ENCODE measurements around the gene NCR2.

The NCR2 gene

DNA sequence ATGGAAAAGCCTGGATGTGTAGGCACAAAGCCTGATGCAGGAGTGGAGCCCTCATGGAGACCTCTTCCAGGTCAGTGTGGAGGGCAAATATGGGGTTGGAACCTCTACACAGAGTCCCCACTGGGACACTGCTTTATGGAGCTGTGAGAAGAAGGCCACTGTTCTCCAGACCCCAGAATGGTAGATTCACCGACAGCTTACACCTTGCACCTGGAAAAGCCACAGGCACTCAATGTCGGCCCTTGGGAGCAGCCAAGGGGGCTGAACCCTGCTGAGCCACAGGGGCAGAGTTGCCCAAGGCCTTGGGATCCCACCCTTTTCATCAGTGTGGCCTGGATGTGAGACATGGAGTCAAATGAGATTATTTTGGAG, 24.9 kb downstream of the NCR2 start:
- DNase-seq = no peak

DNA sequence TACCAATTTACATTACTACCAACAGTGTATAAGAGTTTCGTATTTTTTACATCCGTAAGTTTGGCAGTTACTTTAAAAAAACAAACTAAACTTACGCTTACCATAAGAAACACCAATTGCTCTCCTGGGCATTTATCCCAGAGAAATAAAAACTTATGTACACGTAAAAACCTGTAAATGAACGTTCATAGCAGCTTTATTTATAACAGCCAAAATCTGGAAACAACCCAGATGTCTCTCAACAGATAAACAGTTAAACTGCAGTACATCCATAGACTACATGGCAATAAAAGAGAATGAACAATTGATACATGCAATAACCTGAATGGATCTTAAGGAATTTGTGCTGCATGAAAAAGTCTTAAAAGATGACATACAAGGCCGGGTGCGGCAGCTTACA, 30.7 kb downstream of the NCR2 start:
- DNase-seq = no peak

DNA sequence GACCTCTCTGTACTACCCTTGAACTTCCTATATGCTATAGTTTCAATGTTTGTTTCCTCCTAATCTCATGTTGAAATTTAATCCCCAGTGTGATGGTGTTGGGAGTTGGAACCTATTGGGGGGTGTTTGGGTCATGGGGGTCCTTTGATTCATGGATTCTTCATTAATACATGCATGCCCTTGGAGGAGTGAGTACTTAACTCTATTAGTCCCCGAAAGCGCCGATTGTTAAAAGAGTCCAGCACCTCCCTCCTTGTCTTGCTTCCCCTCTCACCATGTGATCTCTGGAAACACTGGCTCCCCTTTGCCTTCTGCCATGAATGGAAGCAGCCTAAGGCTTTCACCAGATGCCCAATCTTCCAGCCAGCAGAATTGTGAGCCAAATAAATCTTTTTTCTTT, 31.7 kb downstream of the NCR2 start:
- no peak for DNase-seq

DNA sequence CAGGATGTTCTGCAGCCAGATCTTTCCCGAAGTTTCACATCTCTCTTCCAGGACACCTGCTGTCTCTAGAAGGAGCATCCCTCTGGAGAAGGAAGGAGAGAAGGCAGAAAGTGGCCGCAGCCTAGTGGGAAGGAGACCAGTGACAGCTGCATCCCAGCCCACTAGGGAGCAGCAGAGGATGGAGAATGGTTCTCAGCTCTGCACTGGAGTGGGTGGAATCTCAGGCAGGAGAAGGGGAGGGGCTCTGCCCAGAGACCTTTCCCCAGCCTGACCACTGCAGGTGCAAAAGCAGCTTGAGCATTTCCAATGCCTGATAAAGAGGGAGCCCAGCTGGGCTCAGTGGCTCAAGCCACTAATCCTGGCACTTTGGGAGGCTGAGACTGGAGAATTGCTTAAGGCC, 32.3 kb downstream of the NCR2 start:
- DNase-seq = peak; percentile 60

DNA sequence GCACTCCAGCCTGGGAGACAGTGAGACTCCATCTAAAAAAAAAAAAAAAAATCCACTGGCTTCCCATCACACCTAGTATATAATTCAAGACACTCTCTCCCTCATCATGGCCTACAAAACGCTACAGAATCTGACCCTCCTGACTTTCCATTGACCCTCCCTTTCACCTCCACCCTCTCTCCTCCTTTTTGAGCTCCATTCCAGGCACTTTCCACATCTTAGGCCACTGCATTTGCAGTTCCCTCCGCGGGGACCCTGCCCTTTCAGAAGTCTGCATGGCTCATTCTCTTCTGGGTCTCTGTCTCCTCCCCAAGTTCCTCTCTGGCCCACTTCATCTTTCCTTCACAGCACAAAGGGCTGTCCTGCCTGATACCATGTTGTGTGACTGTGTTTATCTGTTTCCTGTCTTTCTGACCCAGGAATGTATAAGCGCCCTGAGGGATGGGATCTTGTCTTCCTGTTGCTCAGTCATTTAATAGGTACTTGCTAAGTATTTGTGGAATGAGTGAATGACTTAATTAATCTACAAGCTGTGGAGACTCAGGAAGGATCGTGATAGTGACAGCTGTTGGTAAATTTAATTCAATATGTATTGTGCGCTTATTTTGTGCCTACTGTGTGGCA, 35.2 kb downstream of the NCR2 start:
- DNase-seq = no peak

DNA sequence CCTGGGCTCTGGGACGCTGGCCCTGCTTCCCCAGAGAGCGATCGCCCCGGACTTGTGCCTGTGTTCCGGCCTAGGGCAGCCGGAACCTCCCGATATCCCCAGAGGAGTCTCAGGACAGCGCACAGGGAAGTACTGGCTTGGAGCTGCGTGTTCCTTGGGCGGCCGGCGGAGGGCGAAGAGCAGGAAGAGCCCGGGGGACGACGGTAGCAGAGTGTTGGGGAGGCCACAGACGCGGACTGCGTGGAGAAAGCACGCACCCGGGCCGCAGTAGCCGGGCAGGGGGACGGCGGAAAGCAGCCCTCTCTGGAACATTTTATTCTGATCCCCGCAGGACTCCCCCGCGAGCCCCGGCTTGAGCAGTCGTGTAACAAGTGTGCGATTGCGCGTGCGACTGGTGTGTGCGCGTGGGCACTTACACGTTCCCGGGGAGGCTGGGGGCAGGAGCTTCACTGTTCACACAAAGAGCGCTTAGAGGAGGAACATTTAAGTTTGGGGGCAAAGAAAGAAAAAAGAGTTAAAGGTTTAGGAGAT, 36.1 kb downstream of the NCR2 start:
- DNase-seq = peak; percentile 36

DNA sequence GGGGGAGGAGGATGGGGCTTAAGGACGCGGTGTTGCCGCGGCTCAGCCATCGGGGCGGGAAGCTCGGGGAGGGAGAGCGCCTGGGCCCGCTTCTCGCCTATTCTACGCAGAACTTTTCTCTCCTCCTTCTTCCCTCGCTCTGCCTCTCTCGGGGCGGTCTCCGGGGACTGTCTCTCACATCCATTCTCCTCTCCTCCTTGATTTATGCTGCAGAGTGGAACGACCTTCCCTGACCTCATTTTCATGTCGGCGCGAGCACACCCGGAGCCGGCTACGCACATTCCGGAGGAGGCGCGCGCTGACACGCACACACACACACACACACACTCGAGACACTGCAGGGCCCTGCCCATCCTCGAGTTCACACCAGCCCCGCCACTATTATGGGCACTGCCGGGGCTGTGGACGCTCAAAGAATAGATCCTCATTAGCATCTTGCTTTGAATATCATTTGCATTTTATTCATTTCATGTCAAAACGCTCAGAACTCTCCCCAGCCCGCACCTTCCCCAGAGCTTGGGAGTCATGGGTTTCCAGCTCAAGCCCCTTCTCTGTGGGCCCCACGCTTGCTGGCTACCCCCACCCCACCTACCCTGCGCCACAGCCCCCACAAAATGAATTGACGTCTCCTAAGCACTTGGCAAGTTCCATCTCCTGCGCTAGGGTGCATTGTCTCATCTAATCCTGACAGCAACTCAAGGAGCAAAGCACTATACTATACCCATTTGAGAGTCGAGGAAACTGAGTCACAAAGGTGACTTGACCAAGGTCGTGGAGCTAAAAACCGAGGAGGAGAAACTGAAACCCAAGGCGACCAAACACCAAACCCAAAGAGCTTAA, 36.8 kb downstream of the NCR2 start:
- DNase-seq = peak; percentile 27

DNA sequence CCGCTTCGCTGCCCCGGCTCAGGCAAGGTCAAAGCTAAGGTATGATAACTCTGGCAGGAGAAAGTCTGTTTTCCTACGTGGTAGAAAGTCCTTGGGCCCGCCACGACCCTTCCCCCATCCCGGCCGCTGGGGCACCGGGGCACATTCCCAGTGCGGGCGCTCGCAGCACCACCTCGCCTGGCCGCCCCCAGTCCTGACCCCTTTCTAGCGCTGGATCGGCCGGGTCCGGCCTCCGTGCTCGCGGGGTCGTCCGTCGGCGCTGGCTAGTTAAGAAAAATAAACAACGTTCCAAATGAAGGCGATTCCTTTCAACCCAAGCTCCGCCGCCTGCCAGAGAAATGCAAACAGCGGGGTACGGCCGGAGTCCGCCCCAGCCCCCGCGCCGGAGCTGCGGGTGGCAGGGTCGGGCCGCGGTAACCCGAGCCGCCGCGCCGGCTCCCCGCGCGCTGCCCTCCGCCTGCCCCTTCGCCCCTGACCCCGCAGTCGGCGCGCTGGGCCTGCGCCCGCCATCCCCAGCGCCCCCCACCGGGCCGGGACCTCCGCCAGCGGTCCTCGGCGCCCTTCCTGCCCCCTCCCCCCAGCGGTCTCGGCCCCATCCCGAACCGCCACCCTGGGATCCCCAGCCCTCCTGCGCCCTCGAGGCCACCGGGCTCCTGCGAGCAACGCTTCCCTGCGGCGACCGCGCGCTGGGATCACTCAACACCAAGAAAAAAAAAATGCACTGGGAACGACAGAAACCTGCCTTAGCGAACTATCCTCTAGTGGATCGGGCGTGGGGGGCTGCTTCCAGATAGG, 37.6 kb downstream of the NCR2 start:
- DNase-seq = no peak

DNA sequence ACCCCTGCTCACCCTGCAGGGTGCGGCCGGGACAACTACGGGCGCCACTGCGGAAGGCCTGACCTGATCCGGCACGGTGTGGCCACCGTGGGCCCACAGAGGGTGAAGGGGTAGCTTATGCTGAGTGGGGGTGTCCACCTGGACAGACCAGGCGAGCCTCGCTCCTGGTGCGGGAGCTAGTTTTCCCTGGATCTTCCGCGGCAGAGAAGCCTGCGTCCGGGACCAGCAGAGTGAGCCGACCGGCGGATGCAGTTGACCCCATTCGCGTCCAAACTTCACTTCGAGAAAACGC, 38.2 kb downstream of the NCR2 start:
- no peak for DNase-seq

DNA sequence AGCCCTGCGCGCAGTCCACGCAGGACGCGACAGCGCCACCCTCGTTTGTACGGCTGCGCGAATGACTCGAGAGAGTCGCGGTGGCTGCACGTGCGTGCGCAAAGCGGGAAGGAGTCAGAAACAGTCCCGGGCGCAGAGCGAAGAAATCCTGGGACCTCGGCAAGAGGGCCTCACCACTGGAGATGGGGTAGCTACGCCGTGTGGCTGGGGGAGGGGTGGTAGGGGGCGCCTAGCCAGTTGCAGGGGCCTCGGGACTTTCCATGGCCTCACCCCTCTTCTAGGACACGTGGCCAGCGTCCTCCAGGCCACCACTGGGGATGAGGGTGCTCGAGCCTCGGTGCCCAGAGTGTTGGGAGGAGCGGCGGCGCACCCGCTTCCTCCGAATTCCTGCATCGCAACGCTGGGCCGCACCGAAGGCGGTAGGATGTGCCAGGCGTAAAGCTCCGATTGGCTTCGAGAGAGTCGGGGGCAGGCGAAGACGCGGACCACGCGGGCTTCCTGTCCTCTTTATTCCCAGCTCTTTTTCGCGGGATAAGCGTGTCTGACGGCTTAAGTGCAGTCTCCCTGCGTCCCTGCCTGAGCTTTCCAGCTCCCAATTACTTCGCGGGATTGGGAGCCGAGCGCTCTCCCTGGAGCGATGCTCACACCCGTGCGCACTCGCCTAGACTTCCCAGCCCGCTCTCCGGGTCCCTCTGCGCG, 38.7 kb downstream of the NCR2 start:
- DNase-seq = no peak

DNA sequence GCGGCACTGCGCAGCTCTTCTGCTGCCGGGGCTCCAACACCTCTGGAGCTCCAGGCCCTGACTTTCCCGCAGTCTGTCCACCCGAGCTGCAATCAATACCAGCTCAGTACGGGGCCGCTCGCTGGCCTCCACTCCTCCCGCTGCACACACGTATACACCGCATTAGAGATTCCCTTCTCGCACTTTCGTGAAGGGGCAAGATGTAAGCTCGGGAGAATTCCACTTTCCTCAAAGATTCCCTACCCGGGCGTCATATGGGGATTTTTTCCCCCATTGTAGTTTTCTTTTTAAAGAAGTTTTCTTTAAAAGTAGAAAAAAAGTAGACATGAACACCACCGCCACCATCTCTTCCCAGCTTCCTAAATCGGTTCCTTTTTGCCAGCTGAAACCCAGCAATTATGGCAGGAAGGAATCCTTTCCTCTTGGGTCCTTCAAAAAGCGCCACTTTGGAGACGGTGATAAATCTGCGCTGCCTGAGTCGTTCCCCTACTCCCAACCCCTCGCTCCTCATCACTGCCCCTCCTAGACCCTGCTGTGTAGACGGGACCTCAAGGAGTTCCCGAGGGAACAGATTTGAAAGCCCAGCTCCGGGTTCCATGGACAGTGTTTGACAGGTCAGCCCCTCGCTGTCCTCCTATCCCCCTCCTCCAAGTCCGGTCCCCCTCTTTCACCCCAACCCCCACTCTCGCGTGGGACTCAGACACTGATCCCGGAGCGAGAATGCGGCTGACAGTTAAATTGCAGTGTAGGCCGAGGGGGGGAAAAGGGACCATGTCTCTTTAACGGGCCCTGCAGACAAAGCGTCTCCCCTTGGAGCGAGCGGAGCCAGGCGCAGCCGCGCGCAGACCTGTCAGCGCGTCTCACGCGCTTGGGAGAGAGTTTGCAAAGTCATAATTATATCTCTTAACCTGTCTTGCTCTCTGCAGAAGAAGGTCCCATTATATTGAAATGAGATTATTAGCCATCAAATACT, 39.5 kb downstream of the NCR2 start:
- DNase-seq = peak; percentile 24

DNA sequence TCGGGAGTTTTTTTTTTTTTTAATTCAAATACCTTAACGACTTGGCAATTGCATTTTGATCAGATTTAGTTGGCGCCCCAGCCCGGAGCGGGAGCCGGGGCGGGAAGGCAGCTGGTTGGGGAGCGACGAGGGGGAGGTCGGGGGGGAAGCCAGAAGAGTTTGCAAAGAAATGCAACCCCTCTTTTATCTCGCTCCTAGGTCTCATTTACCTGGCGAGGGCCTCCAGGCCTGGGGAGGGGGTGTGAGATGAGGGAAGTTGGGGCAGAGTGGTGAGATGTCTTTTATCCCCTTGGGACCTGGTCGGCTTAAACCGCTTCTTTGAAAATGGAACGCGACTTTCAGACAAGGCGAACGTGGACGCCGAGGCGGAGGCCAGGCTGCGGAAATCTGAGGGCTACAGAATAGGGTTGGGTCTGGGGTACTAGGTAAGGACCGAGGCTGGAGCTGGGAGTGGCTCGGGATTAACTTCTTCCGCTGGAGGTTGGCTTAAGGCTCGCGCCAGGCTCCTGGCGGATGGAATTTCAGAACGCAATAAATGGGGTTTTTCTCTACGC, 40.3 kb downstream of the NCR2 start:
- DNase-seq = no peak

DNA sequence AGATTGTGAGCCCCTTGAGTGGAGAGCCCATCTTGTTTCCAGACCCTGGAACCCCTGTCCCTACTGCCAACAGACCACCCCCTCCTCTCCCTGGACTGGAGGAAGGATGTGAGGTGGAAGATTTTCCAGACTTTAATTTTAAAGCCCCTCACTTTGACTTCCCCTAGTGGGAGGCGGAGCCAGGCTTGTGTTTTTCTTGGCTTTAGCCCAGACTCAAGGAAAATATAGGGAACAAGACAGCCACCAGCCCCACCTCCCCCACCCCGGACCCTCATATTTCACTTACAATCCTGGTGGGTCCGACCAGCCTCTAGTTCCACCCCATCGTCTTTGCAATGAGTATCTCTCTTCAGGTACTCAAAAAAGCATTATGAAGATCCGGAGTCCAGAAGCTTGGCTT, 40.8 kb downstream of the NCR2 start:
- DNase-seq = no peak

DNA sequence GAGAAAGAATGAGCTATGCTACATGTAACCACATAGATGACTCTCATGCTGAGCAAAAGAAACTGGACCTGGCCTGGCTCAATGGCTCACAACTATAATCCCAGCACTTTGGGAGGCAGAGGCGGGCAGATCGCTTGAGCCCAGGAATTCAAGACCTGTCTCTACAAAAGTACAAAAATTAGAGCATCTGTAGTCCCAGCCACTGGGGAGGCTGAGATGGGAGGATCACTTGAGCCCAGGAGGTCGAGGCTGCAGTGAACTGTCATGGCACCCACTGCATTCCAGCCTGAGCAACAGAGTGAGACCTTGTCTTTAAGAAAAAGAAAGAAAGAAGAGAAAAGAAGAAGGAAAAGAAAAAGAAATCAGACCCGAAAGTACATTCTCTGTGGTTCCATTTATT, 41.7 kb downstream of the NCR2 start:
- no peak for DNase-seq

DNA sequence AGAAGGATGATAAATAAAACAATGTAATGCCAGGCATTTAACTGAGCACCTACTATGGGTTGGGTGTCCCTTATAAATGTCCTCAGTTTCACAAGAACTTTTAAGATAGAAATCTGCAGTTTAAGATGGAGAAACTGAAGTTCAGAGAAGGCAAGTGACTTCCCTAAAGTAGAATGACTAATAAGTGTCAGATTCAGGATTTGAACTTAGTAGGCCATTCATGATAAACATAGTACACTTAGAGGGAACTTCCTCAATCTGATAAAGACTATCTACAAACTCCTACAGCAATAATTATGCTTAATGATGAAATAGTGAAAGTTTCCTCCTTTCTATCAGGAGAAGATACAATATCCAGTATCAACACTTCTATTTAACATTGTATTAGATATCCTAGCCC, 43.9 kb downstream of the NCR2 start:
- peak; percentile 59 for DNase-seq

DNA sequence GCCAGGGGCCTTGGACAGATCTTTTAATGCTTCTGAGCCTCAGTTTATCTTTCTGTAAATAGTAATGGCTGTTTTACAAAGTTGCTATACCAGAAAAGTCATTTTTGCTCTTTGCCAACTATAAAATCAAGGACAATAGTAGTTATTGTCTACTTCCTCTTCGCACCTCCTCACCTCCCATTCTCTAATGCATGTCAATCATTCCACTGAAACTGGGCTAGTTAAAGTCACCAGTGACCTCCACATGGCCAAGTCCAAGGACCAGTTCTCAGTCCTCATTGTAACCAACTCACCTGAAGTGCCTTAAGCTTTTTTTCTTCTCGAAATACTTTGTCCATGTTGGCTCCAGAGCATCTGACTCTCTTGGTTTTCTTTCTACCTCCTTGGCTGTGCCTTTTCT, 51.2 kb downstream of the NCR2 start:
- DNase-seq = no peak

DNA sequence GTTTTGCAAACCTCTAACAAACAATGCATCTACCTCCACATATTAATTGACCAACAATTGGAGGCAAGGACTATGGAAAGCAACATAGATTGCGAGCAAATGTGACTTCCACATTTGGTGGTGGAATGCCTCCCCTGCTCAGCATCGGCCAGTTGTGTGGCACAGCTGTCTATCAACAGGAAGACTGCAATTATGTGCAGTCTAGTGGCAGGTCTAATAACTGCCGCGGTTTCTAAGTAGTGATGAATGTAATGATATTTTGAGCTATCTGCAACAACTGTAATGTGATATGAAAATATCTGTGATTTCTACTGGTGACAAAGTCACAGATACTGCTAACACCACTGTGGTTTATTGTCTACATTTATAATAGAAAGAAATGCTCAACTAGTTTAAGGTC, 56.8 kb downstream of the NCR2 start:
- peak; percentile 41 for DNase-seq

DNA sequence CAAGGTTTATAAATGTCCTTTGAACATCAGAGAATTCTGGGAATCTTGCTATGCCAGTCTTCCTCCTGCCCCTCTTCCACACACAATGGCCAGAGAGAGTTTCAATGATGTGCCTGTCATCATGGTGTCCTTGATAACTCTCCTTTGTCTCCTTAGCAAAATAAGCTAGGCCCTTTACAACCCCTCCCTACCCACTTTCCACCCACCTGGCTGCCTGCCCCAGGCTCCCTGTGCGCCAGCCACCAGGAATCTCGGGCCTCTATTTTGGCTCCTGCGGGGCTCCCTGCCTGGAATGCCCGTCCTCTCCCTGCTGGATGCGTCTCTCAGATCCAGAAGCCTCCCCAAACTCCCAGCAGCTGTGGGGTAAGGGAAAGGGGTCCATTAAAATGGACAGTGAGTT, 60.9 kb downstream of the NCR2 start:
- DNase-seq = no peak

DNA sequence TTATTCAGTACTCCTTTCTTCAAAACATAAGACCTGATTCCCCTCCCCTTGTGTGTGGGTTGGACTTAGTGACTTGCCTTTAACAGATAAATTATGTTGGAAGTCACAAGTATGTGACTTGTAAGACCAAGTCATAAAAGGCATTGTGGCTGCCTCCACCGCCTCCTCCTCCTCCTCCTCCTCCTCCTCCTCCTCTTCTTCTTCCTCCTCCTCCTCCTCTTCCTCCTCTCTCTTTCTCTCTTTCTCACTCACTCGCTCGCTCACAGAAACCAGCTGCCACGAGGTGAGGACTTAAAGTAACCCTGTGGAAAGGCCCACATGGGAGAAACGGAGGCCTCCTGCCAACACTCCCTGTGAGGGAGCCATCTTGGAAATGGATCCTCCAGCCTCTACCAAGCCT, 64.0 kb downstream of the NCR2 start:
- no peak for DNase-seq

All from hematopoietic multipotent progenitor cell treated with erythropoietin and hydrocortisone succinate and interleukin-3 and kit ligand, for 4 days (in vitro differentiated cells).